Brain microvascular endothelial cell (primary cell): ENCODE results near the gene MUC20.
"Not testable (repeated sequence)": the region's sequence is repeated elsewhere in the genome, so short reads cannot be mapped to it uniquely, and the experiment has no call there.

Experiments used
- DNase-seq: peaks from one replicate; pipeline ENCODE4 v3.0.0-alpha.2; 2020
- H3K27ac ChIP-seq: fragments of 250-450 bp; sonication (Bioruptor Pico); 2 replicates; pipeline ENCODE4 v1.5.1; 2020; ENCODE audit warnings: mild to moderate bottlenecking, moderate library complexity
- H3K27me3 ChIP-seq: fragments of 250-450 bp; sonication (Bioruptor Pico); replicated peaks from 2 replicates; pipeline ENCODE4 v1.5.1; 2020; ENCODE audit warnings: mild to moderate bottlenecking
- H3K36me3 ChIP-seq: fragments of 250-450 bp; sonication (Bioruptor Pico); replicated peaks from 2 replicates; pipeline ENCODE4 v1.5.1; 2020; ENCODE audit warnings: mild to moderate bottlenecking
- H3K4me3 ChIP-seq: 2 replicates; pipeline ENCODE4 v1.5.1; 2011; ENCODE audit warnings: low read depth, mild to moderate bottlenecking, control low read depth, low read length, moderate library complexity
- CTCF ChIP-seq: IDR thresholded peaks from 2 replicates; pipeline ENCODE4 v1.5.1; 2011; ENCODE audit warnings: low read depth, mild to moderate bottlenecking, moderate library complexity, low read length, control low read depth, inconsistent platforms; ENCODE audit errors: missing control alignments
- in situ Hi-C: cut with HindIII; loops from 2 replicates; pipeline ENCODE4 v1.10.0; 2017; ENCODE audit warnings: low sequenced_read_pairs, low pct_ligation_motif_present

Gene MUC20

DNA sequence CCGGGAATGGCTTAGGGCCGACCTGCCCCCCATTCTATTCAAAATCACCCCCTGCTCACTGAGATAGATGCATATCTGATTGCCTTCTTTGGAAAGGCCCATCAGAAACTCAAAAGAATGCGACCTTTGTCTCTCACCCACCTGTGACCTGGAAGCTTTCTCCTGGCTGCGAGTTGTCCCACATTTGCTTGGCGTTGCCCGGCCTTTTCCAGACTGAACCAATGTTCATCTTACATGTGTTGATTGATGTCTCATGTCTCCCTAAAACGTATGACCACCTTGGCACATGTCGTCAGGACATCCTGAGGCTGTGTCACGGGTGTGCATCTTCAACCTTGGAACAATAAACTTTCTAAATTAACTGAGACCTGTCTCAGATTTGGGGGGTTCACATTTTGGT, 3.4 kb upstream of the MUC20 start:
- no peaks in the 10 kb centered on the region for H3K36me3 ChIP-seq
- H3K27ac ChIP-seq: no peak overlapping the region
- peaks cover 38% of the 10 kb centered on the region for H3K27me3 ChIP-seq
- TF ChIP-seq CTCF: no peak
- no peak overlapping the region for H3K4me3 ChIP-seq
- in situ Hi-C loops: no loop called here
- no peak for DNase-seq

- H3K4me3 ChIP-seq: no peak overlapping the region
- H3K36me3 ChIP-seq: no peaks in the 10 kb centered on the region
- H3K27ac ChIP-seq: no peak overlapping the region
- in situ Hi-C loops: no loop called here
- H3K27me3 ChIP-seq: peaks cover 38% of the 10 kb centered on the region
- no peak for DNase-seq
- no peak for TF ChIP-seq CTCF
Measured at GRCh38 chr3:195717852-195718476, 2.8 kb upstream of the MUC20 start.

- H3K36me3 ChIP-seq: no peaks in the 10 kb centered on the region
- peaks cover 38% of the 10 kb centered on the region for H3K27me3 ChIP-seq
- no peak for TF ChIP-seq CTCF
- in situ Hi-C loops: no loop called here
- no peak for DNase-seq
- H3K4me3 ChIP-seq: no peak overlapping the region
- H3K27ac ChIP-seq: no peak overlapping the region
Measured at GRCh38 chr3:195718477-195718984, 2.2 kb upstream of the MUC20 start.

GRCh38 chr3:195719514-195720254, 1.1 kb upstream of the MUC20 start:
- H3K36me3 ChIP-seq, in situ Hi-C loops, DNase-seq, H3K27ac ChIP-seq, H3K4me3 ChIP-seq: not testable (repeated sequence)
- H3K27me3 ChIP-seq: peaks cover 38% of the 10 kb centered on the region

DNA sequence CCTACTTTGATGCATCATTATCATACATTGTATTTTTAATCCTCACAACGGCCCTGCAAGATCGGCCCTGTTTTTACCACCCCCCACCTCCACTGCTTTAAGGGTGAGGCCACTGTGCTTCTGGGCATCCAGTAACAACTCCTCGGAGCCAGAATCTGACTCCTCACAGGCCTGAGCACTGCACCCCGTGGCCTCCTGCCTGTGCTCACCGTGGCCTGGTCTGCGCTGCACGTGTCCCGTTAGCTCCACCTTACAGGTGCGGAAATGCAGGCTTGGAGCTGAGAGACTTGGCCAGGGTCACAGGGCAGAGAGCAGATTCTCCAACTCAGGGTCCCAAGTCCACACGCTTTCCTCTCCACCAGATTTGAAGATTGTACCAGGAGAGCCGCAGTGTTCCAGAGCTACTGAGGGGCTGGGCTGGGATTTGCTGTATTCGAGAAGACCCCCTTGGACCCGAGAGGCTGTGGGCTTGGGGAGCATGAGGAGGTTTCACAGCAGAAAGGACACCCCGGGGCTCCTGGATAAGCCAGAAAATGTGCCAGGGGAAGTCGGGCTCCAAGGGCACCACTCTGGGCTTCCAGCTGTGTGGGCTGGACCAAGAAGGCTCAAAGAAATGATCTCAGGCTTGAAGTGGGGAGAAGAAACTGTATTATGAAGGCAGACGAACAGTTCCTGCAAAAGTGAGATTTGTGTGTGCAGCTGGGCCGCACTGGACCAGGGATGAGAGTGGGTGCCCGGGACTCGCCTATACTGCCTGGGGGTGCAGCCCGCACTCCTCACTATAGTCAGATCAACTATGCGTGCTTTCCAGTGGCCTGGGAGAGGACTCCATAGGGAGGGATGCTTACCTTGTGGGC, 1.6 kb downstream of the MUC20 start:
- in situ Hi-C loops, H3K27ac ChIP-seq, H3K36me3 ChIP-seq, DNase-seq, H3K4me3 ChIP-seq: not testable (repeated sequence)
- H3K27me3 ChIP-seq: peaks cover 26% of the 10 kb centered on the region

- peaks cover 22% of the 10 kb centered on the region for H3K27me3 ChIP-seq
- H3K36me3 ChIP-seq, H3K27ac ChIP-seq, in situ Hi-C loops, DNase-seq, H3K4me3 ChIP-seq: not testable (repeated sequence)
Measured at GRCh38 chr3:195722996-195723345, 2.2 kb downstream of the MUC20 start.

GRCh38 chr3:195724363-195724762, 3.6 kb downstream of the MUC20 start:
- H3K36me3 ChIP-seq, in situ Hi-C loops: not testable (repeated sequence)
- peaks cover 16% of the 10 kb centered on the region for H3K27me3 ChIP-seq

GRCh38 chr3:195725916-195726740, 5.3 kb downstream of the MUC20 start:
- H3K27me3 ChIP-seq, H3K27ac ChIP-seq, H3K4me3 ChIP-seq, in situ Hi-C loops, DNase-seq, H3K36me3 ChIP-seq: not testable (repeated sequence)

More at GRCh38 chr3:195724363-195724762, 3.6 kb downstream of the MUC20 start:
- DNase-seq, H3K27ac ChIP-seq, H3K4me3 ChIP-seq: not testable (repeated sequence)
